ENCODE data around the gene CNKSR3.

The CNKSR3 gene

DNA sequence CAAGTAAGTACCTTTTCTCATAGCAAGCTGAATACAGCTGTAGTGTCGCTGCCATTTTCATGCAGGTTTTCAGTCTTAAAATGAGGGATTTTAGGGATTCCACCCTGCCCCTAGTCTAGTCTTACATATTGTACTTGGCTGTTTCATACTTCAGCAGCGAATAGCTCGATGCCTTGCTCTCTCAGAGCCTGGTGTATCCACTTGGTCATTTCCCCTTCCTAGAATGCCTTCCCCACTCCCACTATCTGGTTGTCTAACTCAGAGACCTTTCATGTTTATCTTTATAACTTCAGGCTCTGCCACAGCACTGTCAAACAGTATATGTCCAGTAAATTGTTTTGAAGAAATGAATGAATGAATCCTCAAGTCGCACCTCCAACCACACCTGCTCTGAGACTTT lies 132.8 kb downstream of the CNKSR3 start:
- FAIRE-seq, result no peak

GRCh38 chr6:154373971-154374370 lies 136.5 kb downstream of the CNKSR3 start:
- no peak for FAIRE-seq

- no peak for FAIRE-seq
Observed at GRCh38 chr6:154371281-154371680, 139.2 kb downstream of the CNKSR3 start.

DNA sequence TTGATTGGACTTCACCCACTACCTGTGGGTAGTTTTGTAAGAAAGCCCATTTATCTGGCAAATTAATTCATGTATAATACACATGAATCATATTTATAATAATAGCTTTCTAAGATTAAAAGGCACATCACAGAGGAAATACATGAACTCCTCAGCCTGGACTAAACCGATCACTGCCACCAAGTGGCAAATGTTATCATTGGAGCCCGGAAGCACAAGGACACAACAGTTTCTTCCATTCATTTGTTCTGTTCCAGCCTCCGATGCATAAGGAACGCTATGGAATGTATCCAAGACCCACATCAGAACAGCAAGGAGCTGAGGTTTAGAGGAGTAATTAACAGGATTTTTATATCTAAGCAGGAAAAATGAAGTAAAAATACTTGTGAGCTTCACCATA lies 139.9 kb downstream of the CNKSR3 start:
- FAIRE-seq, result no peak

DNA sequence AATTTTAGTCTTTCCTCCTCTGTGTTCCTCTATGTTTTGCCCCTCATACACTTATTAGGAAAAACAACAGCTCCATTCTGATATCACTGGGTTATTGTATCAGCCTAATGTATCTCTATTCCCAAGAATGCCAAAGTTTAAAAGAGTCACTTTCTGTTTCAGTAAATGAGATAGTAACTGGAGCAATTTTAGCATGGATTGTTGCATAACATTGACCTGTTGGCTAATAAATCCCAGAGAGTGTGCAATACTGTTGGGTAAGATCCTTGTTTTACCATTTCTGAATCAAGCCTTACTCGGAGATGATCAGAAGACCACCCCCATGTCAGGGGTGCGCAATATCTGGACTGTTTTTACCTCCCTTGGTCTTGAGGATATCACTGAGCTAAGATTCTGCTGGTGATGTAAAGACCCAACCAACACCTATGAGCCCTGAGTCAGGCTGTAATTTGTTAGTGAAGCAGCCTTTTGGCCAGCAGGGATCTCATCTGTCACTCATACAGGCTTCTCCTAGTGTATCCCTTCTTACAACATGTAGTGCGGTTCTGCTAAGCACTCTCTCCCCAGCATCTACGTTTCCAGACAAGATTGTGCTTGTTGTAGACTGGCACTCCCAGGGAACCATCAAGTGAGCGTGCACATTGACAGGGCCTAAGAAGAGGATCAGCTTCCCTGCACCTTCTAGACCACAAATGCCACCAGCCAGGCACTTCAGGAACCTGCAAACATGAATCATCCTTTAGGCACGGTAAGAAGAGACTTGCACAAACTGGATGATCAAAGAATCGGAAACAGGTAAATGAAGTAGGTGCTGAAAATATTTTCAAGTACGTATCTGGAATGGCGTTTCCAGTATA lies 142.4 kb downstream of the CNKSR3 start:
- FAIRE-seq, result no peak

DNA sequence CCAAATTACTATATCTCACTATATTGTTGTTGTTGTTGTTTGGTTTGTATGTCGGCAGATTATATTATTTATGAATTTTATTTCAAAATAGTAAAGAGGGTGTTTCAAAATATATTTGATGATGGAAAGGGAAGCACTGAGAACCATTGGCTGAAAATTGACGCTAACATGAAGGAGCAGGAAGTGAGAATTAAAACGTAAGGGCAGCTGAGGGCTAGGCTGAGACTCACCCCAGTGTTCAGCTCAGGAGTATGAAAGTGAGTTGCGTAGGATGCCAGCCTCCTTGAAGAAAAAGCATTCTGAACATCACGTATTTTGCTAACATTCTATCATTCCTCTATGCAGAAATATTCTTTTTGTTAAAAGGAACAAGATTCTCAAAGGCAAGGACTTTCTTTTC lies 143.1 kb downstream of the CNKSR3 start:
- FAIRE-seq, result no peak

GRCh38 chr6:154363821-154364220 lies 146.7 kb downstream of the CNKSR3 start:
- FAIRE-seq, result no peak

GRCh38 chr6:154361476-154361875 lies 149.0 kb downstream of the CNKSR3 start:
- FAIRE-seq, result no peak

DNA sequence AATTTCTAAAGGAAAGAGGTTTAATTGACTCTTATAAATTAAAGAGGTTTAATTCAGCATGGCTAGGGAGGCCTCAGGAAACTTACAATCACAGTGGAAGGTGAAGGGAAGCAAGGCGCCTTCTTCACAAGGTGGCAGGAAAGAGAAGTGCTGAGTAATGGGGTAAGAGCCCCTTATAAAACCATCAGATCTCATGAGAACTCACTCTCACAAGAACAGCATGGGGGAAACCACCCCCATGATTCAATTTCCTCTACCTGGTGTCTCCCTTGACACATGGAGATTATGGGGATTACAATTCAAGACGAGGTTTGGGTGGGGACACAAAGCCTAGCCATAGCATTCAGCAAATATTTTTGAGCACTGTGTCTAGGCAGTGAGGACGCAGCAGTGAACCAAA lies 150.0 kb downstream of the CNKSR3 start:
- no peak for FAIRE-seq

- FAIRE-seq, result no peak
Observed at GRCh38 chr6:154359679-154360078, 150.8 kb downstream of the CNKSR3 start.

DNA sequence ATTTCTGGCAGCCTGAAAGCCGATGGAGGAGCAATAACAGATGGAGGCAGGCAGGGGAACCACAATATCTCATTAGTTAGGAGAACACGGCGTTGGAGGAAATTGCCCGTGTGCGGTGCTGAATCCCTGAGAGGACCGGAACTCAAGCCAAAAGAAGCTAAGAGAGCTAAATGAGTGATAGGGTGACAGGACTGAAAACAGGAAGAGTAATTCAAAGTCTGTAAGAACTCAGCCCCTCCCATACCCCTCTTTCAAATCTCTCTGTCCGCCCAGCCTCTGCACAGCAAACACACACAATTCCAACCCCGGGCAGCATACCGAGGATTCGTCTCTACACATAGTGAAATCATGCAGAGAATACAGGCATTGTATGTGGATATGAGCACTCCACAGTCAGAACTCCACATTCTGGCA lies 151.3 kb downstream of the CNKSR3 start:
- no peak for FAIRE-seq

GRCh38 chr6:154358019-154358545 lies 152.4 kb downstream of the CNKSR3 start:
- no peak for FAIRE-seq

GRCh38 chr6:154356690-154357089 lies 153.8 kb downstream of the CNKSR3 start, which contains the start of gene IPCEF1:
Gene IPCEF1 (minus strand): TSS chr6:154356803. CDS start chr6:154265947, 90,856 bp downstream.
- FAIRE-seq, result no peak

- no peak for FAIRE-seq
Observed at GRCh38 chr6:154356113-154356512, 154.4 kb downstream of the CNKSR3 start.

DNA sequence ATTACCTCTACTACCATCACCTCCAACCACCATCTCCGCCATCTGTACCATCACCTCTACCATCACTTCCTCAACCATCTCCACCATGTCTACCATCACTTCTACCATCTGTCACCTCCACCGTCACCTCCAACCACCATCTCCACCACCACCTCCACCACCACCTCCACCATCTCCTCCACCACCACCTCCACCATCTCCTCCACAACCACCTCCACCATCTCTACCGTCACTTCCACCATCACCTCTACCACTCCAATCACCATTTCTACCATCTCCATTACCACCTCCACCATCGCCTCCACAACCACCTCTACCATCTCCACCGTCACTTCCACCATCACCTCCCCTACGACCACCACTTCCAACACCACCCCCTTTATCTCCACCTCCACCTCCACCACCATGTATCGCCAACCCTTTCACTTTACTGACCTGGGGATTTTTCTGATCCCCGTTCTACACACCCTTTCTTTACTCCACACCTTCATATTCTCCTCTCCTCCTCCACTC lies 156.2 kb downstream of the CNKSR3 start:
- FAIRE-seq, result no peak

DNA sequence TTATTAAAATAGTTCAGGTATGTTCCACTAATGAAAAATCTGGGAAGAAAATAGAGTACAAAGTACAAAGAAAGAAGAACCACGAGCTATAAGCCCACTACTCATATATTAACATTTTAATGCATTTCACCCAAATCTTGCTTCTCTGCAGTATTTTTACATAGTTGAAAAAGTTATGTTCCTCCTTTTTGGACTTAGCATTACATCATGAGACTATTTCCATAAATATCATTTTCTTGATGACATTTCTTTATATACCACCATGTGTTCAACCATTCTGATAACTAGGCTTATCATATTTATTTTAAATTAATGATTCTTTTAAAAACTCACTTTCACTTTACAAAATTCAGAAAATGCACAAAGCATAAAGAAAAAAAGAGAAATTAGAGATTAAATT lies 156.9 kb downstream of the CNKSR3 start:
- FAIRE-seq, result no peak

DNA sequence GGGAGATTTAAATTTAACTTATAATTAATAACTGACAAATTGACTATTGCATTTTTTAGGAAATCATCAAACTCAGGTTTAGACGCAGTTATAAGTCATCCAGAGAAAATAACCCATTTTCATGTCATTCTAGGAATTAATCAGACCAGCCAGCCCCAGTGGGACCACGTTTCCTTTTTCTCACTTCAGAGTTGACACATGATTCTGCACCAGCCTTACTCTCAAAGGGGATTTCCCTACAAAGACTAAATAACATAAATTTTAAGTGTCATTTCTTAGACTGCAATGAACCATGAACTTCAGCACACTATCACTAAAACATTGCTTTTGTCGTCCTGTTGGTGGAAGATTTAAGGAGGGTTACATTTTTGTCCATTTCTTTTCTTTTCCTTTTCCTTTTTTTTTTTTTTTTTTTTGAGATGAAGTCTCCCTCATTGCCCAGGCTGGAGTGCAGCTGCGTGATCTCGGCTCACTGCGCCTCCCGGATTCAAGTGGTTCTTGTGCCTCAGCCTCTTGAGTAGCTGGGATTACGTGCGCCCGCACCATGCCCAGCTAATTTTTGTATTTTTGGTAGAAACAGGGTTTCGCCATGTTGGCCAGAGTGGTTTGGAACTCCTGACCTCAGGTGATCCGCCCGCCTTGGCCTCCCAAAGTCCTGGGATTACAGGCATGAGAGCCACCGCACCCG lies 157.4 kb downstream of the CNKSR3 start:
- no peak for FAIRE-seq

- FAIRE-seq, result no peak
Observed at GRCh38 chr6:154350293-154350692, 160.2 kb downstream of the CNKSR3 start.

DNA sequence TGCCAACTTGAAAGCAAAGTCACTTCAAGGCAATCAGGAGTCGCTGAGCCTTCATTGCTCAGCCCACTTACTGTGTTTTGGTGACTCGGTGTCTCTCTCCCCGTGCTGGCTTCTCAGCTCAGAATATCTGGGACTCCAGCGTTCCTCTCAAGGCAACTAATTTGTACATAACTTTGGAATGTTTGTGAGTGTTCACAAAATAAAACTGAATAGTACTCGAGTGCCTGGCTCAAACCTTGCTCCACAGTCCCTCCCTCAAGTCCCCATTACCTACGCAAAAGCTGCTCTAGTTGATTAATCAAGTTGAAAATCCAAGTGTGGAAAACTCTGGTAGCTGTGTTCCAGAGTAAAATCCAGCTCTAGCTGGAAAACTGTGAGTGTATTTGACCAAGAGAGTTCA lies 162.5 kb downstream of the CNKSR3 start:
- no peak for FAIRE-seq

DNA sequence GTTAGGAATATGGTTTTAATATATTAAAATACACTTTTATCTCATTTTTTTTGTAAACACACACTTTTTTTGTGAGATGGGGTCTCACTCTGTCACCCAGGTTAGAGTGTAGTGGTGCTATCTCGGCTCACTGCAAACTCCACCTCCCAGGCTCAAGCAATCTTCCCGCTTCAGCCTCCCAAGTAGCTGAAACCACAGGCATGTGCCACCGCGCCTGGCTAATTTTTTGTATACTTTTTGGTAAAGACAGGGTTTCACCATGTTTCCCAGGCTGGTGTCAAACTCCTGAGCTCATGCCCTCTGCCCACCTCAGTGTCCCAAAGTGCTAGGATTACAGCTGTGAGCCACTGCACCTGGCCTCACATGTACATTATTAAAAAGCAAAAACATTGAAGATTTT lies 164.7 kb downstream of the CNKSR3 start:
- FAIRE-seq, result no peak

DNA sequence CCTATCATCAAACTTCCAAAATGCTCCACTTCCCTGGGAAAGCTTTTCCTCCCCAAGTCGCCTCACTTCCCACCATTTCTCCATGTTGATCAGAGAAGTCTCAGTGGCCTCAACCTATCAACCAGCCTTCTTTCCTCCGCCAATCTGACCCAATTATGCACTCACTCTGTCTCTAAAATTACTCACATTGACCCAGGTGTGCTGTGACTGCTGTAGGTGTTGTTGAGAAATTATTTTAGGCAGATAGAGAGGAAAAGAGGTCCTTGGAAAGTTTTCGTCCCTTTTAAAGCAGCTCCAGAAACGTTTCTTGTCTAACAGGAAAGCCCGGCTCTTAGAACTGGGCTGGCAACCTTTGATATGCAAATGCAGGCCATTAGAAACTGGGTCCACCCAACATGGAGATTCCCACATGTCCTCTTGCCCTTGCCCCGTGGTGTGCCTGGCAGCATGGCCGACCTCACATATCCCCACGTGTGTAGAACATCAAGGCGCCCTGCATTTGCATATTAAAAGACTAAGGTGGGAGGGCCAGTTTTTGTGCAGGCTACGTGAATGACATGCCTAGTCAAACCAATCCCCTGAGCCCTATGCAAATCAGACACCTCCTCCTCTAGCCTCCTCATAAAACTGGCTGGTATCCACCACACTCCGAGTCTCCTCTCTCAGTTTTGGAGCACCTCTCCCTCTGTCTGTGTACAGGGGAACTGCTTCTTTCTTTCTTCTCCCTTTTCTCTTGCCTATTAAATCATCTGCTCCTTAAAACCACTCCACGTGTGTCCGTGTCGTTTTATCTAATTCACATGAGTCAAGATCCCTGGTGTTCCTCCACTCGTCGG lies 166.8 kb downstream of the CNKSR3 start:
- FAIRE-seq, result peak; percentile 57

DNA sequence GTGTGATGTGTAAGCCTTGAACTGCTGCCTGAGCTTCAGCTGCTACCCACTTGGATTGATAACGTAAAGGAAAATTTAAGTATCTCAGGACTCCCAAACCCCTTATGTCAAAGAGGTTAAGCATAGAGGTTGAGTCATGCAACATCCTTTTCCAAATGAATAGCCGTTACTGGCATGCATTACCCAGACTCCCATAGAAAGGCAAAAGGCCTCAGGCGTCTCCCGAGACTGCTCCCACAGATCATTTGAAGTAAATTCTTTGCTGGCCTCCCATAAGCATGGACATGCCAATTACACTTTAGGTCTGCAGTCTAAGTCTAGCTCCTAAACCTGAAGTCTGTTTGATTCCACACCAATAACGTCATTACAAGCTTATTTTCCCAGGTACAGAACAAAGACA lies 168.6 kb downstream of the CNKSR3 start:
- no peak for FAIRE-seq

- no peak for FAIRE-seq
Observed at GRCh38 chr6:154341336-154341735, 169.1 kb downstream of the CNKSR3 start.
